GM08714 (cell line): ENCODE data around the gene ZW10.
"Not testable (repeated sequence)": the region's sequence is repeated elsewhere in the genome, so short reads cannot be mapped to it uniquely, and the experiment has no call there.

ENCODE experiments used
- H3K4me3 ChIP-seq: fragments of 200-500 bp; sonication (Bioruptor generic); 2 replicates; pipeline ENCODE4 v1.5.1; 2014; ENCODE audit warnings: mild to moderate bottlenecking, low read length, inconsistent platforms
- ZNF274 ChIP-seq: IDR thresholded peaks from 2 replicates; pipeline ENCODE4 v1.6.1; 2012; ENCODE audit warnings: mild to moderate bottlenecking, low read depth, low read length

ZW10 gene

DNA sequence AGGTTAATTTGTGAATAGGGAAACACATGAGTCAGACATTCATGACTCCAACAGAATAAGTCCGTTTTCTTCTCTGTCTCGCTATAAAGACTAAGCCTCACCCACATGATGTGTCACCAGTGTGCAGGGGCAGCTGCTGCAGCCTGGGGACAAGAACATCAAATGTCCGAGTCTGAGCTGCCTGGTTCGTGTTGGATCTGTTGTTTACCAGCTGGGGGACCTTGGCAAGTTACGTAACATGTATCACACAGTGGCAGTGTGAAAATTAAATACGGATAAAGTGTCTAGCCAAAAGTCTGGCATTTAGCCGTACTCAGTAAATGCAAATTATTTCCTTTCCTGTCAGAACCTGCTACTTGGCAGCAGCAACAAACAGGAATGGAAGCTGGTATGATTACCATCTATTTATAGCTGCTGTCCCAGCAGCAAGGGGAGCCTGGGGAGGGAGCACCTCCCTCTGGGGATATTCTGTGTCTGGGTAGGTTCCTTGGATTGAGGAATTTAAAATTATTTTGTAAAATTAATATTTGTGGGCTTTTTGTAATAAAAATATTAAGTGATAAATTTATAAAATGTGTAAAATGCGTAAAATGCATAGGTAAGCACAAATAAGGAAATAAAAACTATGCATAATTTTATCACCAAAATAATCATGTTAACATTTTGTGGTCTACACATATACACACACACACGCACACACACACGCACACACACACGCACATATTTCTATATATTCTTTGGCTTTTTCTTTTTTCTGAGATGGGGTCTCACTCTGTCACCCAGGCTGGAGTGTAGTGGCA lies 4.8 kb upstream of the ZW10 start:
- no peak for TF ChIP-seq ZNF274
- H3K4me3 ChIP-seq: no peak overlapping the region

DNA sequence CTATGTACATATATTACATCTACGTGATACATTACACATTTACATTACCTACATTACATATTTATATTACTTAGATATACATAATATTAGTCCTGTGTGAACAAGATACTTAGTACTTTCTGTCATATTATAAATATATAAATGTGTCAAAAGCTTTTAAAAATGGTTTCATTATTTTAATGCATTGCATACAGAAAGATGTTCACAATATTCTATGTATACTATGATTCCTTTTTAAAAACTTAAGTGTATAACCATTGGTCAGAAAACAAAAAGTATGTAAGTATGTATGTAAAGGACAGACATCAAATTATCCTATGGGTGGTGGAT lies 647 bp upstream of the ZW10 start:
- TF ChIP-seq ZNF274: no peak
- H3K4me3 ChIP-seq: peak overlapping the region; percentile 87

DNA sequence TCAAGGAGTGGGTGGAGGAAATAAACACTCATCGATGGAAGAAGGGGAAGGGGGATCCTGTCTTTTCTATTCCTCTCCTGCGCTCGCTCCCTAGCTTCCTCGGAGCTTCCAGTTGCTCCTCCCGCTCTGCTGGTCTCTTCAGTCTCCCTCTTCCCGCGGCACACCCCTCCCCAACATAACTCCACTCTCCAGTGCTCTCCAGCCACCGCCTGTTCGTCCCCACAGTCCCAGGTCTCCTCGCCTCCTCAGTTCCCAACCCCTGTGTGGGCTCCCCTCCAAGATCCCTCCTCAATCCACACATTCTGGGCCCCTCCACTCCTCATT lies 438 bp downstream of the ZW10 start:
- TF ChIP-seq ZNF274: no peak
- H3K4me3 ChIP-seq: peak overlapping the region; percentile 87

DNA sequence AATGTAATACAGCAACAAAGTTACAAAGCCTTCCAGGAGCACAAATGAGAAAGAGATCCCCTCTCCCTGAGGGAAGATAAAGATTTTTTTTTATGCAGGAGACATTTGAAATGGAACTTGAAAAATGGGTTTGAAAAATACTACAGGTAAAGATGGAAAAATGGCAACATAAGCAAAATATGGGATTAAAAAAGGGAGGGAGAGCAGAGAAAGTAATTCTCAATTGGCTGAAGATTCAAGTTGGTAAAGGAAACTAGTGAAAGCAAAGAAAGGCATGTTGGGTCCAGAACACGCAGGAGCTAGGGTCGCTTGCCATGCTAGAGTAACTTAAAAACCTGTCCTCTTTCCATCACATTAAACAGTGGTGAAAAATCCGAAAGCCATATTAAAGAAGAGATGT lies 1.5 kb downstream of the ZW10 start:
- H3K4me3 ChIP-seq: no peak overlapping the region; the same call in 1 of the 2 replicates
- TF ChIP-seq ZNF274: no peak

DNA sequence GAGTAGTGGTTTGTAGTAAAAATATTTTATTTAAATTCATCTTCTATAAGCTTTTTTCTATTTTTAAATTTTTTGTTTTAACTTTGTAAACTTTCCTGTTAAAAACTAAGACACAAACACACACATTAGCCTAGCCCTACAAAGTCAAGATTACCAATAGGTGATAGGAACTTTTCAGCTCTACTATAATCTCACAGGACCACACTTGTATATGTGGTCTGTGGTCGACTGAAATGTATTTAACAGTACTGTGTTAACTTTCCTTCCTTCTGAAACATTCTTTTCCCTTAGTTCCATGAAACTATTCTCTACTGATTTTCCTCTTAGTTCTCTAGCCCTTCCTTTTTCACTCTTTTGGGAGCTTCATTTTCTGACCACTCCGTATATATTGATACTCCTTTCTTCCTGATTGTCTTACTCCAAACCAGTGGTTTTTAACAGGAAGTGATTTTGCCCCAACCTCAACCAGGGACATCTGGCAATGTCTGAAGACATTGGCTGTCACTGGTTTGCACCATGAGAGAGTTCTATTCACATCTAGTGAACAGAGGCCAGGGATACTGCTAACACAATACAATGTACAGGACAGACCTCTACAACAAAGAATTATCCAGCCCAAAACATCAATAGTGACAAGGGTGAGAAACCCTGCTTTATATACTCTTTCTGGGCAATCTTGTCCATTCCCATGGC lies 8.8 kb downstream of the ZW10 start:
- no peak for TF ChIP-seq ZNF274
- no peak overlapping the region for H3K4me3 ChIP-seq

DNA sequence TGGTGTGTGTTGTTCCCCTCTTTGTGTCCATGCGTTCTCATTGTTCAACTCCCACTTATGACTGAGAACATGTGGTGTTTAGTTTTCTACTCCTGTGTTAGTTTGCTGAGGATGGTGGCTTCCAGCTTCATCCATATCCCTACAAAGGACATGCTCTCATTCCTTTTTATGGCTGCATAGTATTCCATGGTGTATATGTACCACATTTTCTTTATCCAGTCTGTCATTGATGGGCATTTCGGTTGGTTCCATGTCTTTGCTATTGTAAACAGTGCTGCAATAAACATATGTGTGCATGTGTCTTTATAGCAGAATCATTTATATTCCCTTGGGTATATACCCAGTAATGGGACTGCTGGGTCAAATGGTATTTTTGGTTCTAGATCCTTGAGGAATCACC lies 10.5 kb downstream of the ZW10 start:
- H3K4me3 ChIP-seq: not testable (repeated sequence)

DNA sequence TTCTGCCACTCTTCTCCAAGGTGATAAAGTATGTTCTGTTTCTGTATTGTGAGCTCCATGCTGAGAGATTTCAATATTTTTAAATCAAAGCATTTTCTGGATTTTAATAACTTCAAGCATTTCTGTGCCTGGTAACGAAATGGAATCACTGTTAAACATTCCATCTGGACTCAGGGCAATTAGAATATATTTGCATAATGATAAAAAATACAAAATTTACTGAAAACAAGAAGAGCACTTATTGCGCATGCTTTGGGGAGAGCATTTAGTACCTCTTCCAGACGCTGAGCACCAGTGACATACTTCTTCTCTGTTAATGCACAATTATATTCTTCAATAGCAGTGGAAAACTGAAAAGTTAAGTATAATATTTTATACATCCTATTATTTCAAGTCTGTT lies 13.3 kb downstream of the ZW10 start:
- TF ChIP-seq ZNF274: no peak
- H3K4me3 ChIP-seq: no peak overlapping the region

DNA sequence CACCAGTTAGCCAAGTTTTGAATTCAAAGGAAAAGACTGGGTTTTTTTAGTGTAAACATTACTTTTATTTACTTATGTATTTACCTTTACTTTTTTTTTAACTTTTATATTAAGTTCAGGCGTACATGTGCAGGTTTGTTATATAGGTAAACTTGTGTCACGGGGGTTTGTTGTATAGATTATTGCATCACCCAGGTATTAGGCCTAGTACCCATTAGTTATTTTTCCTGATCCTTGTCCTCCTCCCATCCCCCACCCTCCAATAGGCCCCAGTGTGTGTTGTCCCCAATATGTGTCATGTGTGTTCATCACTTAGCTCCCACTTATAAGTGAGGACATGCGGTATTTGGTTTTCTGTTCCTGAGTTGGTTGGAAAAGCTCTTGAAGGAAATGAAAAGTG lies 20.6 kb downstream of the ZW10 start:
- no peak for TF ChIP-seq ZNF274
- H3K4me3 ChIP-seq: no peak overlapping the region

DNA sequence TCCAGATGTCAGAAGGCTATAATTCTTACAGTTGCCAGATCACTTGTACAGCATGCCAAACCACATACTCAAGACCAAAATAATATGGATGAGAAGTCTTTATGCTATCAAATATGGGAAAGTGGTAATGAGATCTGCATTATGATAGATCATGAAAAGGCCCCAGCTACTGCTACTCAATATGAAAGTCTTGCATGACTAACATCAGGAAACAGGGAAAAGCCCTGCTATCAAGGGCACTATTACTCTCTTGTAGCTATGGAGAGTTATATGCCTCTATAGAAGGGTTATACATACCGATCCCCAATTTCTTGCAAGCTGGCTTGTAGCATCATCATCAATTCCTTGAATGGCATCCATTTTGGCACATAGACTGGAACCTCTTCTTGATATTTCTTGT lies 37.2 kb downstream of the ZW10 start:
- TF ChIP-seq ZNF274: no peak
- no peak overlapping the region for H3K4me3 ChIP-seq

DNA sequence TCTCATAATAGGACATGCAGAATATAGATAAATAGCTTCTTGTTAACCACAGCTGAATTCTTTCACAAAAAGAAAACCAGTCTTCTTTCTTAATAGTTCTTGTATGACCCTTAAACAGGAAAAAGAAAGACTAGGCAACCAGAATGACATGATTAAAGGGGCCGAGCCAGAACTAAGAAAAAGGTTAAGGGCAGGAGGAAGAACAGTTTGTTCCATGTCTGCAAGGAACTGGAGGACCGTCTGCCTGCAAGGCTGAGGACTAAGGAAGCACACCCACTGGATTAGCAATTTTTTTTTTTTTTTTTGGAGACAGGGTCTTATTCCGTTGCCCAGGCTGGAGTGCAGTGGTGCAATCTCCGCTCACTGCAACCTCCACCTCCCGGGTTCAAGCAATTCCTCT lies 41.4 kb downstream of the ZW10 start:
- no peak overlapping the region for H3K4me3 ChIP-seq
- TF ChIP-seq ZNF274: no peak

DNA sequence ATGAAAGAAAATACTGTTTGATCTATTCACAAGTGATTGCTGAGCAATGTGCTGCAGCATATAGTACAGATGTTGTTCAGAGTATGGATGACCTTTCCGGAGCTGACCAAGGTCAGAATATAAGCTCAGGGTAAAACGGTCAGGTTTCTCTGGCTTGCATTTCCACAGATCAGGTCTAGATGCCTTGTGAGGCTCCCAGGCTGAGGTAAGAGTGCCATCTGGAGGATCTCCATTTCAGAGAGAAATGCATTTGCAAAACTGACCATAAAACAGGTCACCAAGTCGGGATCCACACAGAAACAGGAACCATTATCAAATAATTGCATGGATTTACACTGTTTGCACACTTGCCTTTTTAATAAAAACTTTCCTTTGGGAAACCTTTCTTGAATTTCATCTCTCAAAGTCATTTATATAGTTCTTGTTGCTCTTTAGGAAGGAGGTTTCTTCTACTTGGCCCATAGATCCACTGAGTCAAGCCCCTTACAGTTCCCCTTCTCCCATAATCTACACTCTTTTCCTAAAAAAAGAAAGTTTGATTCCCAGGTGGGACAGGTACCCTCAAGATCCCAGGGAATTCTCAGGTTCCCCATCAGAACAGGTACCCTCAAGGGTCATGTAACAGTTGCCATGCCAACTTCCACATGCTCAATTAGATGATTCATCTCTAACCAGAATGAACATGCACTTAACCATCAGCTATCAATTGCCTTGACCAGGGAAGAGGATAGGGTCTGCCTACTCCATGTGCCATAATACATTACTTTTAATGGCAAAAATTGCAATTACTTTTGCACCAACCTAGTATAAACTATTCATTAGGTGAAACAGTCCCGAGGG lies 42.4 kb downstream of the ZW10 start:
- no peak overlapping the region for H3K4me3 ChIP-seq

DNA sequence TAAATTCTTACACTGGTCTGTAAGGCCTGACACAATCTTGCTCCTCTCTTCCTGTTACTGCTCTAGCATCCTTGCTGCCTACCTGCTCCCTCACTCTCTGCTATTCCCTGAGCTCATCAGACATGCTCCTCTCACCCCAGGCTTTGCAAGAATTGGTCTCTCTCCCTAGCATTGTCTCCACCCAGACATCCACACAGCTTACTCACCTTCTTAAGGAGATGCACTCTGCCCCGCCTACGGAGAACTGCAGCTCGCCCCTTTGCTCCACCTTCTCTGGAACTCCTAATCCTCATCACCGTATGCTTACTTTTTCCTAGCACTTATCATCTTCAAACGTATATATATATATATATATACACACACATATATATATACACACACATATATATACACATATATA lies 44.0 kb downstream of the ZW10 start:
- TF ChIP-seq ZNF274: no peak

More for the DNA sequence above, 42.4 kb downstream of the ZW10 start:
- no peak for TF ChIP-seq ZNF274

DNA sequence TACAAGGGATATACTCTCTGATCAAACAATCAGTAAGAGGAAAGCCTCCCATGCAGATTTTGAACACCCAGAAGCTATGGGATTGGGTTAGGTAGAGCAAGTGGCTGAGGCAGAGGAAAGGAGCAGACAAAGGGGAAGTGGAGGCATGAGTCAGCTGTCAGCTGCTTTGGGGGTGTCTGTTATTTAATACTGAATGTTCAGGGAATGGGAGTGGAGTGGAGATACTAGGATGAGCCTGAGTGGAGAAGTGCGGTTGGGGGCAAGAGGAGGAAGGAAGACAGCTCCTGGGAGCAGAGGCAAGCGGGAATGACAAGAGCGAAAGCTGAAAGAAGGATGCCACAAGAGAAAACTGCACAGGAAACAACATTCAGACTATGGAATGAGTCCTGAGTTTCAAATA lies 44.7 kb downstream of the ZW10 start:
- H3K4me3 ChIP-seq: no peak overlapping the region
- TF ChIP-seq ZNF274: no peak

More for the DNA sequence above, 44.0 kb downstream of the ZW10 start:
- H3K4me3 ChIP-seq: no peak overlapping the region

DNA sequence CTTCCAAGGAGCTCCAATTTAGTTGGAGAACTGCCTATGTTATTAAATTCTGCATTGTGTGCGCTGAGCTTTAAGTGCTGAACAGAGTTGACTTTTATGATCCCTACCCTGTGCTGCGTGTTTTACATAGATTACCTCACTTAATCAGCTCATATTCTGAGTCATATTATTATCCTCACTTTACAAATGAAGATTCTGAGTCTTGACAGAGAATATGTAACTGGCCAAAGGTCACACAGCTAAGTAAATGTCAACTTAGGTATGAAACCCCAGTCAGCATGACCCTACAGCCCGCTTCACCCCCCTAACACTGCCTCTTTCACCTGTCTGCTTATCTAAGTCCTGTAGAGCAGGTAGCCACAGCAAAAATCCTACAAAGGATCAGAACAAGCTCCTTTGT lies 47.6 kb downstream of the ZW10 start:
- no peak for TF ChIP-seq ZNF274
- H3K4me3 ChIP-seq: no peak overlapping the region

DNA sequence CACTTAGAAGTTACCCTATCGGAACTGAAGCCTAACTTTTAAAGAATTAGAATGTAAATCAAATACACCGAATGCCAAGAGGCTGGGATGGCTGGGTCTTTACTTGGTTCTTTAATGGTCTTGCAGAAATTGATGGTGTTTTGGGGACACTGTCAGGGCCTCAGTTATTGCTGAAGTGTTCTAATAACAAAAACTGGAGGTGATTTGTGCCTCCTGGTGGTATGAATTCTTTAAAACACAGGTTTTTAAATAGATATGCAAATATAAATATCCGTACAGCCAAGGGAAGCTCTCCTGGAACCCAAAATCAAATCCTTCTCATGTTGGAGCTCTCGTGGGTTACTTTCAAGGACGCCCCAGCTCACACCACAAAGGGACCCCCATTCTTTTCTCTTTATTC lies 48.1 kb downstream of the ZW10 start:
- TF ChIP-seq ZNF274: no peak
- no peak overlapping the region for H3K4me3 ChIP-seq
